Fibroblast of gingiva (primary cell): ENCODE measurements around the gene C2orf76.

Experiments used
- DNase-seq: peaks from one replicate; pipeline ENCODE4 v3.0.0-alpha.2; 2011; ENCODE audit warnings: low read depth

C2orf76 gene

GRCh38 chr2:119263025-119263424, 103.6 kb downstream of the C2orf76 start:
- no peak for DNase-seq

- DNase-seq: no peak
Measured at GRCh38 chr2:119261493-119262225, 105.0 kb downstream of the C2orf76 start.

GRCh38 chr2:119260646-119261492, 105.8 kb downstream of the C2orf76 start:
- DNase-seq: no peak

- no peak for DNase-seq
Measured at GRCh38 chr2:119259296-119259860, 107.3 kb downstream of the C2orf76 start.

- DNase-seq: no peak
Measured at GRCh38 chr2:119257198-119257597, 109.4 kb downstream of the C2orf76 start.

- DNase-seq: no peak
Measured at GRCh38 chr2:119256582-119256921, 110.1 kb downstream of the C2orf76 start.

- DNase-seq: peak; percentile 93
Measured at GRCh38 chr2:119255760-119256581, 110.7 kb downstream of the C2orf76 start.

- DNase-seq: no peak
Measured at GRCh38 chr2:119254601-119255080, 112.0 kb downstream of the C2orf76 start.

GRCh38 chr2:119253760-119254600, 112.7 kb downstream of the C2orf76 start:
- no peak for DNase-seq

- DNase-seq: peak; percentile 54
Measured at GRCh38 chr2:119253114-119253702, 113.4 kb downstream of the C2orf76 start.
